HEK293T (cell line): ENCODE measurements around the gene GALE.

Experiments
- ARNT ChIP-seq: fragments of 450-650 bp; IDR thresholded peaks from 2 replicates; pipeline ENCODE4 v1.6.1; 2017; ENCODE audit warnings: mild to moderate bottlenecking
- BHLHE40 ChIP-seq: fragments of 450-650 bp; IDR thresholded peaks from 2 replicates; pipeline ENCODE4 v1.6.1; 2016; ENCODE audit warnings: mild to moderate bottlenecking, moderate library complexity, borderline replicate concordance
- CTBP1 ChIP-seq: fragments of 450-650 bp; IDR thresholded peaks from 2 replicates; pipeline ENCODE4 v1.6.1; 2016; ENCODE audit warnings: borderline replicate concordance
- ELF4 ChIP-seq: fragments of 450-650 bp; IDR thresholded peaks from 2 replicates; pipeline ENCODE4 v1.6.1; 2017; ENCODE audit warnings: antibody characterized with exemption
- FOXA1 ChIP-seq: fragments of 450-650 bp; IDR thresholded peaks from 2 replicates; pipeline ENCODE4 v1.6.1; 2016; ENCODE audit warnings: mild to moderate bottlenecking
- FOXK2 ChIP-seq: fragments of 450-650 bp; IDR thresholded peaks from 2 replicates; pipeline ENCODE4 v1.6.1; 2016; ENCODE audit warnings: mild to moderate bottlenecking
- FOXM1 ChIP-seq: fragments of 450-650 bp; IDR thresholded peaks from 2 replicates; pipeline ENCODE4 v1.6.1; 2017; ENCODE audit warnings: mild to moderate bottlenecking, borderline replicate concordance
- HDGF ChIP-seq: fragments of 450-650 bp; IDR thresholded peaks from 2 replicates; pipeline ENCODE4 v1.6.1; 2017; ENCODE audit warnings: antibody characterized with exemption, borderline replicate concordance
- L3MBTL2 ChIP-seq: fragments of 450-650 bp; conservative IDR thresholded peaks from 2 replicates; pipeline ENCODE4 v1.6.1; 2016; ENCODE audit warnings: mild to moderate bottlenecking
- LEF1 ChIP-seq: fragments of 450-650 bp; IDR thresholded peaks from 2 replicates; pipeline ENCODE4 v1.6.1; 2017; ENCODE audit warnings: mild to moderate bottlenecking, borderline replicate concordance
- SP1 ChIP-seq: fragments of 450-650 bp; IDR thresholded peaks from 2 replicates; pipeline ENCODE4 v1.6.1; 2017
- SUZ12 ChIP-seq: fragments of 450-650 bp; IDR thresholded peaks from 2 replicates; pipeline ENCODE4 v1.6.1; 2016; ENCODE audit warnings: mild to moderate bottlenecking
- TARDBP ChIP-seq: fragments of 450-650 bp; IDR thresholded peaks from 2 replicates; pipeline ENCODE4 v1.6.1; 2016
- TF ChIP-seq, protein P1 (sequence below): fragments of 450-650 bp; IDR thresholded peaks from 2 replicates; pipeline ENCODE4 v1.6.1; 2016

DNA sequence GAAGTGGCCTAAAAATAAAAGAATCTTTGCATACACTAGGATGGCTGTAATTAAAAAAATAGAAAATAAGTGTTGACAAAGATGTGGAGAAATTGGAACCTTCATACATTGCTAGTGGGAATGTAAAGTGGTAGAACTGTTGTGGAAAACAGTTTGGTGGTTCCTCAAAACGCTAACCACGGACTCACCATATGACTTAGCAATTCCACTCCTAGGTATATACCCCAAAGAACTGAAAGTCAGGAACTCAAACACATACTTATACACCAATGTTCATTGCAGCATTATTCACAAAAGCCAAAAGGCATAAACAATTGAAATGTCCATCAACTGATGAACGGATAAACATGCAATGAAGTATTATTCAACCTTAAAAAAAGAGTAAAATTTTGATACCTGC, 35.5 kb upstream of the GALE start:
- TF ChIP-seq HDGF, result no peak
- TF ChIP-seq FOXA1, result no peak
- no peak for TF ChIP-seq ARNT
- no peak for TF ChIP-seq FOXK2
- TF ChIP-seq CTBP1, result no peak
- TF ChIP-seq, protein P1, sequence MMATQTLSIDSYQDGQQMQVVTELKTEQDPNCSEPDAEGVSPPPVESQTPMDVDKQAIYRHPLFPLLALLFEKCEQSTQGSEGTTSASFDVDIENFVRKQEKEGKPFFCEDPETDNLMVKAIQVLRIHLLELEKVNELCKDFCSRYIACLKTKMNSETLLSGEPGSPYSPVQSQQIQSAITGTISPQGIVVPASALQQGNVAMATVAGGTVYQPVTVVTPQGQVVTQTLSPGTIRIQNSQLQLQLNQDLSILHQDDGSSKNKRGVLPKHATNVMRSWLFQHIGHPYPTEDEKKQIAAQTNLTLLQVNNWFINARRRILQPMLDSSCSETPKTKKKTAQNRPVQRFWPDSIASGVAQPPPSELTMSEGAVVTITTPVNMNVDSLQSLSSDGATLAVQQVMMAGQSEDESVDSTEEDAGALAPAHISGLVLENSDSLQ, result no peak
- TF ChIP-seq SUZ12, result no peak
- TF ChIP-seq L3MBTL2, result no peak
- no peak for TF ChIP-seq TARDBP
- TF ChIP-seq SP1, result no peak
- TF ChIP-seq FOXM1, result no peak
- TF ChIP-seq BHLHE40, result no peak
- TF ChIP-seq LEF1, result no peak
- TF ChIP-seq ELF4, result no peak
